ENCODE data around the gene KLHL22. TPM values are rescaled to one million over a fixed set of nuclear protein-coding genes. Genes with fewer than 3 reads are reported as not detected.
A peak's percentile ranks its signal among the peaks of the same experiment; 100 is the strongest.

The KLHL22 gene
- total and polyA plus RNA-seq, 2 of the 13 experiments (the other 11 are each of a cell fraction or from before 2014, with no cell fraction given): 10.9 to 14.8 TPM

GRCh38 chr22:20494978-20495860, at the start of gene KLHL22 (continued):
- TF ChIP-seq ZBTB38 (CRISPR knock-in tag; IDR thresholded peaks at IDR 0.05) (0 out of 2 replicates have a peak, but pooled peaks have one; percentile 14), ZBTB42 (CRISPR knock-in tag; IDR thresholded peaks at IDR 0.05) (no peak), ZXDC (CRISPR knock-in tag; IDR thresholded peaks at IDR 0.05) (peak; percentile 45), MAF1 (CRISPR knock-in tag; IDR thresholded peaks at IDR 0.05; ENCODE audit: borderline replicate concordance) (0 out of 2 replicates have a peak, but pooled peaks have one; percentile 33), ZNF687 (CRISPR knock-in tag; IDR thresholded peaks at IDR 0.05) (peak; percentile 77), SIX4 (CRISPR knock-in tag; IDR thresholded peaks at IDR 0.05) (no peak), ZNF136 (CRISPR knock-in tag; IDR thresholded peaks at IDR 0.05; ENCODE audit: low read depth) (0 out of 2 replicates have a peak, but pooled peaks have one; percentile 24), ZNF598 (CRISPR knock-in tag; IDR thresholded peaks at IDR 0.05; ENCODE audit: borderline replicate concordance) (0 out of 2 replicates have a peak, but pooled peaks have one; percentile 43), ZNF224 (CRISPR knock-in tag; IDR thresholded peaks at IDR 0.05) (no peak), CENPBD1 (CRISPR knock-in tag; IDR thresholded peaks at IDR 0.05; ENCODE audit: borderline replicate concordance, low read depth) (no peak; the same call in 1 of the 2 replicates), ZNF274 (CRISPR knock-in tag; IDR thresholded peaks at IDR 0.05) (peak; percentile 68), THAP11 (CRISPR knock-in tag; IDR thresholded peaks at IDR 0.05) (peak; percentile 27), ZNF558 (CRISPR knock-in tag; IDR thresholded peaks at IDR 0.05; ENCODE audit: borderline replicate concordance) (peak; percentile 45; the same call in 1 of the 2 replicates)
- TF ChIP-seq, protein P1, sequence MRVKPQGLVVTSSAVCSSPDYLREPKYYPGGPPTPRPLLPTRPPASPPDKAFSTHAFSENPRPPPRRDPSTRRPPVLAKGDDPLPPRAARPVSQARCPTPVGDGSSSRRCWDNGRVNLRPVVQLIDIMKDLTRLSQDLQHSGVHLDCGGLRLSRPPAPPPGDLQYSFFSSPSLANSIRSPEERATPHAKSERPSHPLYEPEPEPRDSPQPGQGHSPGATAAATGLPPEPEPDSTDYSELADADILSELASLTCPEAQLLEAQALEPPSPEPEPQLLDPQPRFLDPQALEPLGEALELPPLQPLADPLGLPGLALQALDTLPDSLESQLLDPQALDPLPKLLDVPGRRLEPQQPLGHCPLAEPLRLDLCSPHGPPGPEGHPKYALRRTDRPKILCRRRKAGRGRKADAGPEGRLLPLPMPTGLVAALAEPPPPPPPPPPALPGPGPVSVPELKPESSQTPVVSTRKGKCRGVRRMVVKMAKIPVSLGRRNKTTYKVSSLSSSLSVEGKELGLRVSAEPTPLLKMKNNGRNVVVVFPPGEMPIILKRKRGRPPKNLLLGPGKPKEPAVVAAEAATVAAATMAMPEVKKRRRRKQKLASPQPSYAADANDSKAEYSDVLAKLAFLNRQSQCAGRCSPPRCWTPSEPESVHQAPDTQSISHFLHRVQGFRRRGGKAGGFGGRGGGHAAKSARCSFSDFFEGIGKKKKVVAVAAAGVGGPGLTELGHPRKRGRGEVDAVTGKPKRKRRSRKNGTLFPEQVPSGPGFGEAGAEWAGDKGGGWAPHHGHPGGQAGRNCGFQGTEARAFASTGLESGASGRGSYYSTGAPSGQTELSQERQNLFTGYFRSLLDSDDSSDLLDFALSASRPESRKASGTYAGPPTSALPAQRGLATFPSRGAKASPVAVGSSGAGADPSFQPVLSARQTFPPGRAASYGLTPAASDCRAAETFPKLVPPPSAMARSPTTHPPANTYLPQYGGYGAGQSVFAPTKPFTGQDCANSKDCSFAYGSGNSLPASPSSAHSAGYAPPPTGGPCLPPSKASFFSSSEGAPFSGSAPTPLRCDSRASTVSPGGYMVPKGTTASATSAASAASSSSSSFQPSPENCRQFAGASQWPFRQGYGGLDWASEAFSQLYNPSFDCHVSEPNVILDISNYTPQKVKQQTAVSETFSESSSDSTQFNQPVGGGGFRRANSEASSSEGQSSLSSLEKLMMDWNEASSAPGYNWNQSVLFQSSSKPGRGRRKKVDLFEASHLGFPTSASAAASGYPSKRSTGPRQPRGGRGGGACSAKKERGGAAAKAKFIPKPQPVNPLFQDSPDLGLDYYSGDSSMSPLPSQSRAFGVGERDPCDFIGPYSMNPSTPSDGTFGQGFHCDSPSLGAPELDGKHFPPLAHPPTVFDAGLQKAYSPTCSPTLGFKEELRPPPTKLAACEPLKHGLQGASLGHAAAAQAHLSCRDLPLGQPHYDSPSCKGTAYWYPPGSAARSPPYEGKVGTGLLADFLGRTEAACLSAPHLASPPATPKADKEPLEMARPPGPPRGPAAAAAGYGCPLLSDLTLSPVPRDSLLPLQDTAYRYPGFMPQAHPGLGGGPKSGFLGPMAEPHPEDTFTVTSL (CRISPR knock-in tag; IDR thresholded peaks at IDR 0.05; ENCODE audit: borderline replicate concordance): peak; percentile 24; the same call in 1 of the 2 replicates

Data from HepG2 (cell line).